ENCODE results near the gene PSMA3.
"Not testable (repeated sequence)": the region's sequence is repeated elsewhere in the genome, so short reads cannot be mapped to it uniquely, and the experiment has no call there.

The PSMA3 gene

DNA sequence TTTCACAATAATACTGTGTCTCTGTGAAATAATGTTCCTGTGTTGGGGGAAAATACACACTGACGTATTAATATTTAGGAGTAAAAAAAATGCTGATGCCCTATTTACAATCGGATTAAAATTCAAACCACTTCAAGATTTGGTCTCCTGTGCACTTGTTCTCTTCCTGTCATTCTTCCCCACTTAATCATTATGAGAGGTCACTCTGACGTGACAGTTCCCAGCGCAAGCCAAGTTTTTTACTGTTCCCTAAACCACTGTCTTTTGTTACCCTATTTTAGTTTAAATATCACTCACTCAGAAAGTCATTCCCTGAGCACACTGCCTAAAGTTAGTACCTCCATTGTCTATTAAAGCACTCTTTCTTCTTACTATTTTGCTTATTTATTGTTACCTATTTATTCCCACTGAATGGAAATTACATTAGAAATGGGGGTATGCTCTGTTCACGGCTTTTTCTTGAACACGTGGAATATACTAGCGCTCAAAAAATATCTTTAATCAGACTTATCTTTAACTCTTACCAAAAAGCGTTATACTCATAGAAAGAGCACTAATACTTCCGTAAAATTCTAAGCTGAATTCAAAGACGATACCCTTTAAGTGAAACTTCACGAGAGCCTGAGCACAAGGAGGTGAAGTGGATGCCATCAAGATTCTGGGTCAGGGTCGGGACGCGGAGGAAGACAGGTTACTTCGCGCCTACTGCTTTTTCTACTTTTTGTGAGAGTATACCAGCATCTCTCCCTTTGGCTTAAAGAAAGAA lies 670 bp upstream of the PSMA3 start:
- Histone ChIP-seq H3K4me1 (ENCODE audit: insufficient read depth, insufficient read length) (no peaks in the 10 kb centered on the region), H3K9ac (ENCODE audit: insufficient read length, low read depth) (peak overlapping the region; percentile 76), H3K9me3 (ENCODE audit: insufficient read depth, low read length) (no peaks in the 10 kb centered on the region), H3K4me3 (ENCODE audit: insufficient read length, low read depth) (peak overlapping the region; percentile 64), H3K27me3 (ENCODE audit: insufficient read depth, insufficient read length) (no peaks in the 10 kb centered on the region), H3K36me3 (ENCODE audit: insufficient read depth, insufficient read length, low read length) (peaks cover 13% of the 10 kb centered on the region)
- DNase-seq (ENCODE audit: low read depth, low spot score) = no peak
- TF ChIP-seq SUZ12 (IDR thresholded peaks at IDR 0.05; ENCODE audit: extremely low read depth, insufficient read depth, insufficient read length) (no peak), ZNF274 (IDR thresholded peaks at IDR 0.05; ENCODE audit: low read depth, low read length) (no peak), YY1 (IDR thresholded peaks at IDR 0.05; ENCODE audit: insufficient read depth, insufficient read length) (no peak)

DNA sequence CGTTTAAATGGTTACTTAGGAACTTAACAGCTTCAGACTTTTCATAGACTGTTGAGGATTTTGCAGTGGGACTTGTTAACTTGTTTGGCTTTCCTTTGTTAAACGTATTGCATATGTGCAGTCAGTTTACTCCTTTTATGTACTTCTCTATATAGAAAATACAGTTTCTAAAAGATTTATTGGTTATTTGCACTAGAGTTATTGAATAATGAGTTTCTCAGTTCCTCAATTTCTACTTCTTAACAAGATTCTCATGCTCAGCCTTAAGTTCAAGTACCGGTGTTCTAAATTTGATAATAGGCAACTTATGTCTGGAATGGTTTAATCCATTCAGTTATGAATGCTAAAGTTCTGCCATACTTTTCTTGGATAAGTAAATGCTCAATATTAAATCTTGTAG lies 919 bp downstream of the PSMA3 start:
- peak overlapping the region; percentile 75 for H3K4me3 ChIP-seq (ENCODE audit: insufficient read length, low read depth)
- H3K27me3 ChIP-seq (ENCODE audit: insufficient read depth, insufficient read length) = no peaks in the 10 kb centered on the region
- no peak for DNase-seq (ENCODE audit: low read depth, low spot score)
- no peak for TF ChIP-seq YY1 (IDR thresholded peaks at IDR 0.05; ENCODE audit: insufficient read depth, insufficient read length)
- H3K9ac ChIP-seq (ENCODE audit: insufficient read length, low read depth) = peak overlapping the region; percentile 87
- no peaks in the 10 kb centered on the region for H3K4me1 ChIP-seq (ENCODE audit: insufficient read depth, insufficient read length)
- no peaks in the 10 kb centered on the region for H3K9me3 ChIP-seq (ENCODE audit: insufficient read depth, low read length)
- peaks cover 29% of the 10 kb centered on the region for H3K36me3 ChIP-seq (ENCODE audit: insufficient read depth, insufficient read length, low read length)

DNA sequence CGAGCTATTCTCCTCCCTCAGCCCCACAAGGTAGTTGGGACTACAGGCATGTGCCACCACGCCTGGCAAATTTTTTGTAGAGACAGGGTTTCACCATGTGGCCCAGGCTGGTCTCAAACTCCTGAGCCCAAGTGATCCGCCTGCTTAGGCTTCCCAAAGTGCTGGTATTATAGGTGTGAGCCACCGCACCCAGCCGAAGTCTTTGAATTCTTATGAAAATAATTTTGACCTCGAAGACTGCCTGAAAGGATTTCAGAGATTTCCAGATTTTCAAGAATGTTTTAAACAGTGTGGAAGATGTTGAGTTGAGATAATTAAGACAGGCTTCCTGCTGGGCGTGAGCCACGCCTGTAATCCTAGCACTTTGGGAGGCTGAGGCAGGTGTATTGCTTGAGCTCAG lies 5.0 kb downstream of the PSMA3 start:
- Histone ChIP-seq H3K27me3 (ENCODE audit: insufficient read depth, insufficient read length) (no peaks in the 10 kb centered on the region), H3K9me3 (ENCODE audit: insufficient read depth, low read length) (no peaks in the 10 kb centered on the region), H3K4me1 (ENCODE audit: insufficient read depth, insufficient read length) (no peaks in the 10 kb centered on the region), H3K9ac (ENCODE audit: insufficient read length, low read depth) (no peak overlapping the region), H3K36me3 (ENCODE audit: insufficient read depth, insufficient read length, low read length) (peaks cover 57% of the 10 kb centered on the region), H3K4me3 (ENCODE audit: insufficient read length, low read depth) (no peak overlapping the region)
- DNase-seq (ENCODE audit: low read depth, low spot score) = no peak
- no peak for TF ChIP-seq SUZ12 (IDR thresholded peaks at IDR 0.05; ENCODE audit: extremely low read depth, insufficient read depth, insufficient read length)
- no peak for TF ChIP-seq YY1 (IDR thresholded peaks at IDR 0.05; ENCODE audit: insufficient read depth, insufficient read length)

DNA sequence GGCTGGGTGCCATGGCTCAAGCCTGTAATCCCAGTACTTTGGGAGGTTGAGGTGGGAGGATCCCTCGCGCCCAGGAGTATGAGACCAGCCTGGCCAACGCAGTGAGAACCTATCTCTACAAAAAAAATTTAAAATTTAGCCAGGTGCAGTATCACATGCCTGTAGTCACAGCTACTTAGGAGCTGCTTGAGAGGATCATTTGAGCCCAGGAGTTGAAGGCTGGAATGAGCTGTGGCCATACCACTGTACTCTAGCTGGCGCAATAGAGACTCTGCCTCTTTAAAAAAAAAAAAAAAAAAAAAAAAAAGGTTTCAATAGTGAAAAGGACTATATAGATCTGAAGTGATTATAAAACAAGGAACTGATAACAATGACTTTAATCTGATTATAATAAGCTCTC lies 13.5 kb downstream of the PSMA3 start:
- TF ChIP-seq YY1 (IDR thresholded peaks at IDR 0.05; ENCODE audit: insufficient read depth, insufficient read length) = no peak
- TF ChIP-seq SUZ12 (IDR thresholded peaks at IDR 0.05; ENCODE audit: extremely low read depth, insufficient read depth, insufficient read length) = no peak
- Histone ChIP-seq H3K36me3 (ENCODE audit: insufficient read depth, insufficient read length, low read length) (peaks cover 72% of the 10 kb centered on the region), H3K4me1 (ENCODE audit: insufficient read depth, insufficient read length) (no peaks in the 10 kb centered on the region), H3K4me3 (ENCODE audit: insufficient read length, low read depth) (no peak overlapping the region), H3K27me3 (ENCODE audit: insufficient read depth, insufficient read length) (no peaks in the 10 kb centered on the region), H3K9me3 (ENCODE audit: insufficient read depth, low read length) (no peaks in the 10 kb centered on the region), H3K9ac (ENCODE audit: insufficient read length, low read depth) (no peak overlapping the region)
- DNase-seq (ENCODE audit: low read depth, low spot score) = no peak

DNA sequence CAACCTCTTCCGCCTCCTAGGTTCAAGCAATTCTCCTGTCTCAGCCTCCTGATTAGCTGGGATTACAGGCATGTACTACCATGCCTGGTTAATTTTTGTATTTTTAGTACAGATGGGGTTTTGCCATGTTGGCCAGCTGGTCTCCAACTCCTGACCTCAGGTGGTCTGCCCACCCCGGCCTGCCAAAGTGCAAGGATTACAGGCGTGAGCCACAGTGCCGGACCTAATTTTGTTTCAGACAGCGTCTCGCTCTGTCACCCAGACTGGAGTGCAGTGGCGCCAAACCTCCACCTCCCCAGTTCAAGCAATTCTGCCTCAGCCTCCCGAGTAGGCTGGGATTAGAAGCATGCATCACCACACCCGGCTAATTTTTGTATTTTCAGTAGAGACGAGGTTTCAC lies 17.4 kb downstream of the PSMA3 start:
- H3K27me3 ChIP-seq (ENCODE audit: insufficient read depth, insufficient read length) = not testable (repeated sequence)
- H3K36me3 ChIP-seq (ENCODE audit: insufficient read depth, insufficient read length, low read length) = peaks cover 77% of the 10 kb centered on the region

DNA sequence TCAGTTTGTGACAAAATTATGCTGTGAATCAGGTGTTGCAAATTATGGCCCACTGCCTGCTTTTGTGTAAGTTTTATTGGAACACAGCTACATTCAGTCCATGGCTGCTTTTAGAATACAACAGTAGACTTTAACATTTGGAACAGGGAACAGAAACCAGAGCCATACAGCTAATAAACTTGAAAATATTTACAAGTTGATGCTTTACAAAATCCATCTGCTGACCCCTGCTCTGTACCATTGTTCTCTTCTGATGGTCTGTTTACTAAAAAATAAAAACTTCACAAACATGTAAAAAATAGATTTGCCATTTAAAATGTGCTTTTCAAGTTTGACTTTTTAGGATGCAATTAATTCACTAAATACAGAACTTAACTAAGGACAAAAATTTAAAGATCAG lies 20.8 kb downstream of the PSMA3 start:
- Histone ChIP-seq H3K27me3 (ENCODE audit: insufficient read depth, insufficient read length) (no peaks in the 10 kb centered on the region), H3K9ac (ENCODE audit: insufficient read length, low read depth) (no peak overlapping the region), H3K36me3 (ENCODE audit: insufficient read depth, insufficient read length, low read length) (peaks cover 76% of the 10 kb centered on the region), H3K4me3 (ENCODE audit: insufficient read length, low read depth) (no peak overlapping the region), H3K9me3 (ENCODE audit: insufficient read depth, low read length) (no peaks in the 10 kb centered on the region), H3K4me1 (ENCODE audit: insufficient read depth, insufficient read length) (no peaks in the 10 kb centered on the region)
- no peak for DNase-seq (ENCODE audit: low read depth, low spot score)
- TF ChIP-seq SUZ12 (IDR thresholded peaks at IDR 0.05; ENCODE audit: extremely low read depth, insufficient read depth, insufficient read length) (no peak), YY1 (IDR thresholded peaks at IDR 0.05; ENCODE audit: insufficient read depth, insufficient read length) (no peak), ZNF274 (IDR thresholded peaks at IDR 0.05; ENCODE audit: low read depth, low read length) (no peak)

More for the DNA sequence above, 17.4 kb downstream of the PSMA3 start:
- H3K4me1 ChIP-seq (ENCODE audit: insufficient read depth, insufficient read length); H3K9ac ChIP-seq (ENCODE audit: insufficient read length, low read depth); DNase-seq (ENCODE audit: low read depth, low spot score); H3K4me3 ChIP-seq (ENCODE audit: insufficient read length, low read depth); H3K9me3 ChIP-seq (ENCODE audit: insufficient read depth, low read length): not testable (repeated sequence)

DNA sequence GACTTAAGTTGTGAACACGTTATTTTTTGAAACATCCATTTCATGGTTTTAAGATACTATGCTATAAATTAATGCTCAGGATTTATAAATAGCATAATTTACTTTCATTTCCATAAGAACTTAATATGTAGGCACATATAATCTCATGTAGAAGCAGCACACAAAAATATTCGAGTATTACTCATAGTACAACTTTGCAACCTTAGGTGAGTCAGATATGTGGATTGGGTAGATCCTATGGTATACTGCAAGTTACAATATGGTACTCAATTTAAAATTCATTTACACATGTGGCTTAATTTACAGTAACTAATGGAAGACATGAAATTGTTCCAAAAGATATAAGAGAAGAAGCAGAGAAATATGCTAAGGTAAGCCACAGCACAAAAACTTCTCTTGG lies 26.0 kb downstream of the PSMA3 start:
- Histone ChIP-seq H3K9me3 (ENCODE audit: insufficient read depth, low read length) (no peaks in the 10 kb centered on the region), H3K9ac (ENCODE audit: insufficient read length, low read depth) (no peak overlapping the region), H3K36me3 (ENCODE audit: insufficient read depth, insufficient read length, low read length) (peaks cover 64% of the 10 kb centered on the region), H3K27me3 (ENCODE audit: insufficient read depth, insufficient read length) (no peaks in the 10 kb centered on the region), H3K4me3 (ENCODE audit: insufficient read length, low read depth) (no peak overlapping the region), H3K4me1 (ENCODE audit: insufficient read depth, insufficient read length) (no peaks in the 10 kb centered on the region)
- TF ChIP-seq SUZ12 (IDR thresholded peaks at IDR 0.05; ENCODE audit: extremely low read depth, insufficient read depth, insufficient read length) = no peak
- no peak for TF ChIP-seq ZNF274 (IDR thresholded peaks at IDR 0.05; ENCODE audit: low read depth, low read length)
- no peak for TF ChIP-seq YY1 (IDR thresholded peaks at IDR 0.05; ENCODE audit: insufficient read depth, insufficient read length)
- DNase-seq (ENCODE audit: low read depth, low spot score) = no peak

All from NT2/D1 (cell line).